AG10803 (cell line): ENCODE results near the gene ZNF521.
A peak's percentile ranks its signal among the peaks of the same experiment; 100 is the strongest.

Experiments used
- DNase-seq: peaks from one replicate; pipeline ENCODE4 v3.0.0; 2010; ENCODE audit warnings: low read depth
- H3K4me3 ChIP-seq: 2 replicates; pipeline ENCODE4 v1.5.1; 2011; ENCODE audit warnings: mild to moderate bottlenecking, low read length, control low read depth
- TF ChIP-seq, protein P1 (sequence below): conservative IDR thresholded peaks from 2 replicates; pipeline ENCODE4 v1.5.1; 2011; ENCODE audit warnings: mild to moderate bottlenecking, low read length, control low read depth, inconsistent platforms

Gene ZNF521

DNA sequence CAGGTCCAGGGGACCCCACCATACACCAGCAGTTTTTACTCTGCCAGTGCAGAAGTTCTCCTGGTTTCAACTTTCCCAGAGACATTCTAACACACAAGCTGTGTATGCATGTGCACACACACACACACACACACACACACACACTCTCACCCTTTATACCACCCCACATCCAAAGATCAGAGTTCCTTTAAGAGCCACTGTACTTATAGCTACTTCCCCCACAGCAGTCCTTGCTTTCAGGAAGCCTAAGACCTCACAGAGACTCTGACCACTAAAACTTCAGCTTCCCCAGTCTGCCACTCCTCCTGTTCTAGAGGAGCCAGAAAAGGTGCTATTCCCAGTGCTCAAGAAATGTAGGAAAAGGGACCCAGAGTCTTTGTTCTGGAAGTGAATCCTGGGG, 107.8 kb downstream of the ZNF521 start:
- TF ChIP-seq, protein P1, sequence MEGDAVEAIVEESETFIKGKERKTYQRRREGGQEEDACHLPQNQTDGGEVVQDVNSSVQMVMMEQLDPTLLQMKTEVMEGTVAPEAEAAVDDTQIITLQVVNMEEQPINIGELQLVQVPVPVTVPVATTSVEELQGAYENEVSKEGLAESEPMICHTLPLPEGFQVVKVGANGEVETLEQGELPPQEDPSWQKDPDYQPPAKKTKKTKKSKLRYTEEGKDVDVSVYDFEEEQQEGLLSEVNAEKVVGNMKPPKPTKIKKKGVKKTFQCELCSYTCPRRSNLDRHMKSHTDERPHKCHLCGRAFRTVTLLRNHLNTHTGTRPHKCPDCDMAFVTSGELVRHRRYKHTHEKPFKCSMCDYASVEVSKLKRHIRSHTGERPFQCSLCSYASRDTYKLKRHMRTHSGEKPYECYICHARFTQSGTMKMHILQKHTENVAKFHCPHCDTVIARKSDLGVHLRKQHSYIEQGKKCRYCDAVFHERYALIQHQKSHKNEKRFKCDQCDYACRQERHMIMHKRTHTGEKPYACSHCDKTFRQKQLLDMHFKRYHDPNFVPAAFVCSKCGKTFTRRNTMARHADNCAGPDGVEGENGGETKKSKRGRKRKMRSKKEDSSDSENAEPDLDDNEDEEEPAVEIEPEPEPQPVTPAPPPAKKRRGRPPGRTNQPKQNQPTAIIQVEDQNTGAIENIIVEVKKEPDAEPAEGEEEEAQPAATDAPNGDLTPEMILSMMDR = no peak
- no peak overlapping the region for H3K4me3 ChIP-seq
- DNase-seq = no peak

DNA sequence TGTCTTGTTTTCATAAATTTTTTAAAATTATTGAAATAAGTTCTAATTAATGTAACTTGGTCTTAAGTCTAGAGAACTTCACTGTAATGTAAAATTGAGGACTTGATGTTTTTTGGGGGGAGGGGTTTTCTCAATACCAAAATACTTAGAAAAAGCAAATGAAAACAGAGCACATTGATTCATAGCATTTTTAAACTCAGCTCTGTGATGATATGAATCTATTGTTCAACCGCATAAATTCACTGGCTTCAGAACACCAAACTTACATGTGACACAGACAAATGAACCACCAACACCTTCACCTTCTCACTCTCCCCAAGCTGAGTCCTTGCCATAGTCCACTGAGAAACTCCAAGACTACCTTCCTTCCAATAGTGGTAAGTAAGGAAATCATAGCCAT, 108.2 kb downstream of the ZNF521 start:
- no peak overlapping the region for H3K4me3 ChIP-seq
- DNase-seq = no peak
- TF ChIP-seq, protein P1 = no peak

DNA sequence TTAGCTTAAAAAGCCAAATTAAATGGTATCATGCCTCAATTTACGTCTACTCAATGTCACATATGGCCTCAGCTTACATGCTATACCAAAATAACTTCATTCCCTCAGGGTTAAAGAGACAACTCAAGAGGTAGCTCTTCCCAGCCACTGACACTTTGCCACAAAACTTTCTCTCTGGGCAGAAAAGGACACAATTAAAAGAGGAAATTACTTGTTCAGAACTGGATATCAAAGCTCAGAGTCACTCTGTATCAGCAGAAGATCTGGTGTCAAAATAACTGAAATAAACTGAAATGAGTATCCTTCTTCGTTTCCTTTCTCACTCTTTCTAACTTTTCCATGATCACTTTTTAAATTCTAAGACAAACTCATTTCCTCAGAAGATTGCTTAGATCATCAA, 108.7 kb downstream of the ZNF521 start:
- DNase-seq = no peak
- no peak overlapping the region for H3K4me3 ChIP-seq
- TF ChIP-seq, protein P1 = no peak

DNA sequence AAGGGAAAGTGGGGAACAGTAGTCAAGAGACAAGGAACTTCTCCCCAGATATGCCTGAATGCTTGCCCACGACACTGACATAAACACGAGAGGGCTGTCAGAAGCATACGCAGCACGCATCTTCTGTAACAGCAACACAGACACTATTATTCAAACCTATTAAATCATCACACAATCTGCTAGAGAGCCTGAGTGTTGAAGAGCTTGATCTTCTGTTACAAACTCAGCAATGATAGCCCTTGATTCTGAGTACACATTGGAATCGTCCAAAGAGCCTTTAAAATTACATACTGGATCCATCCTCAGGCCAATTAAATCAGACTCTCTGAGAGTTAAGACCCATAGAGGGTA, 111.6 kb downstream of the ZNF521 start:
- DNase-seq = no peak
- TF ChIP-seq, protein P1 = no peak
- H3K4me3 ChIP-seq = no peak overlapping the region

DNA sequence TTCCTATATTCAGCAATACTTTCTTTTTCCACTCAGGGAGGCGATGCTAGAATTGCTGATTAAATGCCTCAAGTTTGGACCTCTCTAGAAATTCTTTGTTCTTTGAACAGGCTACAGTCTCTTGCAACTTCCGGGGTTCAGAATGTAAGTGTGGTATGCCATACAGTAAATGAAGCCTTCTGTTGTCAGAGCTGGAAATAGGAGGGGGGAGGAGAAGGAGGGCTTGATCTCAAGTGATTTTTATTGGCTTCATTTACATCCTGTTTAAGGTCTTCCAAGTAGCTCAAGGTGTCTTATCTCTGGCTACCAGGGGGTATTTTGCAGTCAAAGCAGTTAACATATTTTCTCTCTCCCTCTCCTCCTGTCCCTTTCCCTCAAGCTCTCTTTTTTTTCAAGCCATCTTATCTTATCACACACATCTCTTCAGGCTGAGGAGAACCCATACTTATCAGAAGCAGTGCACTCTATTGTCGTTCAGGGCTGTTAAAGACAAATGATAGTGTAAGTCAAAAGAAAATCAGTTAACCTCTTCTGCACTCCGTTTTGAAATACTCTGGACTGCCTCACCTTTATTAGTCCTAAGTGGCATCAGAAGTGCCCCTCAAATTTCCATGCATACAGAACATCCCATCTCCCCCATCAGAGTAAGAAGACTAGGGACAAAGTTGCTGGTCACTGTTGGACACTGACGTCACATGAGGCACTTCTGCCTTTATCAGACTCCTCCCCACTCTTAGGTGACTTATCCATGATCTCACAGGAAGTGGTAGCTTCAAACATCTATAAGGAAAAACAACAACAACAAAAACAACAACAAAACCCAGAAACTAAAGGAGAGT, 112.2 kb downstream of the ZNF521 start:
- H3K4me3 ChIP-seq = no peak overlapping the region
- TF ChIP-seq, protein P1 = no peak
- peak; percentile 46 for DNase-seq

GRCh38 chr18:25239151-25239550, 112.8 kb downstream of the ZNF521 start:
- TF ChIP-seq, protein P1 = no peak
- no peak overlapping the region for H3K4me3 ChIP-seq
- no peak for DNase-seq

DNA sequence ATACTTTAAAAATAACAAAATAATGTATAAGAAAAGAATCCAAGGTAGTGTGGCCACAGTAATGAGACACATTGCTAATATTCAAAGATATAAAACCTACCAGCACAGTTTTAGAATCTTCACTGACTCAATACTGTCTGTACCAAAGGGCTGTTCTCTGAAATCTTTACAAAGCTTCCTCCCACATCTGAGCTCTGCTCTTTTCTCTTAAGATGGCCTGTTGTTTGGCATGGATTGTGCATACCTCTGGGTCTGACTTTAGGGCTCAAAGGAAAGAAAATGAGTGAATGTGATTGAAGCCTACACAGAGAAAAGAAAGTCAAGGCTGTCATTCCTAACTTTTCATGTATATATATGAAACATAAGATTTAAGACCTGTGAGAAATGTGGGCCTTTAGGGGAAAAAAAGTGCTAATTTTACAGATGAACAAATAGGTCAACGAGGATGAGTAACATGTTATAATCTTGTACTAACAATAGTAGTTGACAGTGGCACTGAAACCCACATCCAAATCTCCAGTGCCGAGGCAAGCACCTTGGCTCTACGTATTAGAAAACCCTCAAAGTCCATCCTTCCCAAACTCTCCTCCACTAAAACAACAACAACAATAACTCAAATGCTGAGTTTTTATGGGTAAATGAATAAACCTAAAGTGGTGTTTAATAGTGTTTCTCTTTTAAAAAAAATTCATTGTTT, 114.2 kb downstream of the ZNF521 start:
- TF ChIP-seq, protein P1 = no peak

More for the DNA sequence above, 114.2 kb downstream of the ZNF521 start:
- no peak for DNase-seq
- H3K4me3 ChIP-seq = no peak overlapping the region
